SU-DHL-6 (cell line): ENCODE measurements around the gene BARD1.
"Not testable (repeated sequence)": the region's sequence is repeated elsewhere in the genome, so short reads cannot be mapped to it uniquely, and the experiment has no call there.

Experiments
- H2AFZ ChIP-seq: fragments of 200-600 bp; sonication (generic); 2 replicates; pipeline ENCODE4 v1.6.1; 2014; ENCODE audit warnings: low read depth, mild to moderate bottlenecking, moderate library complexity, mixed read lengths, antibody characterized with exemption, low read length; ENCODE audit not compliant: severe bottlenecking
- H3F3A ChIP-seq: fragments of 200-600 bp; shearing (Covaris generic); 2 replicates; pipeline ENCODE4 v1.6.0; 2016; ENCODE audit warnings: antibody characterized with exemption, mild to moderate bottlenecking; ENCODE audit not compliant: insufficient read depth
- H3K27ac ChIP-seq: fragments of 200-600 bp; sonication (generic); 2 replicates; pipeline ENCODE4 v1.5.1; 2016; ENCODE audit warnings: low read depth, mild to moderate bottlenecking, low read length, moderate library complexity, mixed read lengths
- H3K27me3 ChIP-seq: fragments of 200-600 bp; sonication (generic), shearing (Covaris generic); 2 replicates; pipeline ENCODE4 v1.6.0; 2014; ENCODE audit warnings: mild to moderate bottlenecking, low read length
- H3K36me3 ChIP-seq: fragments of 200-600 bp; sonication (generic); 2 replicates; pipeline ENCODE4 v1.6.1; 2014; ENCODE audit warnings: mild to moderate bottlenecking, low read length, mixed read lengths
- H3K4me2 ChIP-seq: fragments of 300-600, 200-600 bp; shearing (Covaris generic), sonication (generic); 2 replicates; pipeline ENCODE4 v1.6.0; 2014; ENCODE audit warnings: low read length, low read depth, mild to moderate bottlenecking; ENCODE audit not compliant: poor library complexity, severe bottlenecking
- H3K4me3 ChIP-seq: fragments of 200-600 bp; sonication (generic); 2 replicates; pipeline ENCODE4 v1.5.1; 2014; ENCODE audit warnings: antibody characterized with exemption, low read length, mild to moderate bottlenecking, mixed read lengths; ENCODE audit not compliant: insufficient read depth, poor library complexity, severe bottlenecking
- H3K79me2 ChIP-seq: fragments of 200-600 bp; sonication (generic); 2 replicates; pipeline ENCODE4 v1.6.1; 2014; ENCODE audit warnings: mild to moderate bottlenecking, low read length, moderate library complexity; ENCODE audit not compliant: insufficient read depth
- H3K9ac ChIP-seq: fragments of 200-600 bp; sonication (generic); 2 replicates; pipeline ENCODE4 v1.7.0; 2014; ENCODE audit warnings: mild to moderate bottlenecking, low read length
- H3K9me2 ChIP-seq: fragments of 200-600 bp; sonication (generic); replicated peaks from 2 replicates; pipeline ENCODE4 v1.6.1; 2014; ENCODE audit warnings: low read length; ENCODE audit not compliant: insufficient read depth
- H3K9me3 ChIP-seq: fragments of 200-600 bp; sonication (generic); 2 replicates; pipeline ENCODE4 v1.6.1; 2014; ENCODE audit warnings: low read length, mixed read lengths; ENCODE audit not compliant: insufficient read depth
- H4K20me1 ChIP-seq: fragments of 200-600 bp; sonication (generic); 2 replicates; pipeline ENCODE4 v1.6.1; 2014; ENCODE audit warnings: low read depth, mild to moderate bottlenecking, antibody characterized with exemption, low read length, moderate library complexity, mixed read lengths
- EZH2phosphoT487 ChIP-seq: fragments of 200-600 bp; sonication (generic), shearing (Covaris generic); conservative IDR thresholded peaks from 2 replicates; pipeline ENCODE4 v1.6.1; 2018; ENCODE audit warnings: mild to moderate bottlenecking, antibody characterized with exemption, low read length, moderate library complexity, mixed read lengths
- TF ChIP-seq, protein P1 (sequence below): fragments of 200-600 bp; sonication (generic); IDR thresholded peaks from one replicate; pipeline ENCODE4 v1.5.1; 2017; ENCODE audit warnings: antibody characterized with exemption, mild to moderate bottlenecking, low read length, moderate library complexity; ENCODE audit not compliant: insufficient read depth, poor library complexity, severe bottlenecking

BARD1 gene

DNA sequence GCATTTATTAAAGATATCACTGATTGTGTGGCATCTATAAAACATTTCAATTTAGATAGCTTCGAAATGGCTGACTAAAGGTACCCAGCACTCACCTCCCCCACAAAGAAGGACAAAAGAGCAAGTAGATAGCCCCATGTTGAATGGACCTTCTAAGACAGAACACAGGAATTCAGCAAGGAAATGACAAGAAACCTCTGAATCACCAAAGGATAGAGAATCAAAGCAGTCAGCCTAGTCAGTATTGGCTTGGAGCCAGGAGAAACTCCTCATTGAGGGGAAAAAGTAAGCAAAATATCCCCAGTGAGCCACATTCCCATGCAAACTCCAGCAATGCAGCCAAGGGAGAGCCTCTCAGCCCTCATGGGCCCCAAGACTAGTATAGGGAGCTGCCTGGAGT lies 113.7 kb downstream of the BARD1 start:
- H3K9me2 ChIP-seq, result no peaks in the 10 kb centered on the region

DNA sequence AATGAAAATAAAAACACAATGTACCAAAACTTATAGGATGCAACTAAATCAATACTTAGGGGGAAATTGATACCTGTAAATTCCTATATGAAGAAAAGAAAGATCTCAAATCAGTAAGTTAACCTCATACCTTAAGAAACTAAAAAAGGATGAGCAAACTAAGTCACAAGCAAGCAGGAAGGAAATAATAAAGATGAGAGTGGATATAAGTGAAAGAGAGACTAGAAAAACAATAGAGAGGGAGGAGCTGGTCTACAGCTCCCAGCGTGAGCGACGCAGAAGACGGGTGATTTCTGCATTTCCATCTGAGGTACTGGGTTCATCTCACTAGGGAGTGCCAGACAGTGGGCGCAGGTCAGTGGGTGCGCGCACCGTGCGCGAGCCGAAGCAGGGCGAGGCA lies 125.9 kb downstream of the BARD1 start:
- H4K20me1 ChIP-seq, H3K4me2 ChIP-seq, H3K36me3 ChIP-seq, H2AFZ ChIP-seq, H3K9me3 ChIP-seq, H3K27ac ChIP-seq, H3K4me3 ChIP-seq, H3K27me3 ChIP-seq, H3F3A ChIP-seq, H3K79me2 ChIP-seq, H3K9ac ChIP-seq, H3K9me2 ChIP-seq: not testable (repeated sequence)

More for the DNA sequence above, 113.7 kb downstream of the BARD1 start:
- TF ChIP-seq, protein P1, sequence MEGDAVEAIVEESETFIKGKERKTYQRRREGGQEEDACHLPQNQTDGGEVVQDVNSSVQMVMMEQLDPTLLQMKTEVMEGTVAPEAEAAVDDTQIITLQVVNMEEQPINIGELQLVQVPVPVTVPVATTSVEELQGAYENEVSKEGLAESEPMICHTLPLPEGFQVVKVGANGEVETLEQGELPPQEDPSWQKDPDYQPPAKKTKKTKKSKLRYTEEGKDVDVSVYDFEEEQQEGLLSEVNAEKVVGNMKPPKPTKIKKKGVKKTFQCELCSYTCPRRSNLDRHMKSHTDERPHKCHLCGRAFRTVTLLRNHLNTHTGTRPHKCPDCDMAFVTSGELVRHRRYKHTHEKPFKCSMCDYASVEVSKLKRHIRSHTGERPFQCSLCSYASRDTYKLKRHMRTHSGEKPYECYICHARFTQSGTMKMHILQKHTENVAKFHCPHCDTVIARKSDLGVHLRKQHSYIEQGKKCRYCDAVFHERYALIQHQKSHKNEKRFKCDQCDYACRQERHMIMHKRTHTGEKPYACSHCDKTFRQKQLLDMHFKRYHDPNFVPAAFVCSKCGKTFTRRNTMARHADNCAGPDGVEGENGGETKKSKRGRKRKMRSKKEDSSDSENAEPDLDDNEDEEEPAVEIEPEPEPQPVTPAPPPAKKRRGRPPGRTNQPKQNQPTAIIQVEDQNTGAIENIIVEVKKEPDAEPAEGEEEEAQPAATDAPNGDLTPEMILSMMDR, result no peak
- TF ChIP-seq EZH2phosphoT487, result no peak
- no peaks in the 10 kb centered on the region for H3F3A ChIP-seq
- H3K4me3 ChIP-seq, result no peak overlapping the region
- no peak overlapping the region for H2AFZ ChIP-seq
- no peak overlapping the region for H3K9ac ChIP-seq
- no peak overlapping the region for H3K4me2 ChIP-seq
- H3K27me3 ChIP-seq, result no peaks in the 10 kb centered on the region
- H3K79me2 ChIP-seq, result no peaks in the 10 kb centered on the region
- no peaks in the 10 kb centered on the region for H3K9me3 ChIP-seq
- no peak overlapping the region for H3K27ac ChIP-seq
- H4K20me1 ChIP-seq, result no peaks in the 10 kb centered on the region
- H3K36me3 ChIP-seq, result no peaks in the 10 kb centered on the region

DNA sequence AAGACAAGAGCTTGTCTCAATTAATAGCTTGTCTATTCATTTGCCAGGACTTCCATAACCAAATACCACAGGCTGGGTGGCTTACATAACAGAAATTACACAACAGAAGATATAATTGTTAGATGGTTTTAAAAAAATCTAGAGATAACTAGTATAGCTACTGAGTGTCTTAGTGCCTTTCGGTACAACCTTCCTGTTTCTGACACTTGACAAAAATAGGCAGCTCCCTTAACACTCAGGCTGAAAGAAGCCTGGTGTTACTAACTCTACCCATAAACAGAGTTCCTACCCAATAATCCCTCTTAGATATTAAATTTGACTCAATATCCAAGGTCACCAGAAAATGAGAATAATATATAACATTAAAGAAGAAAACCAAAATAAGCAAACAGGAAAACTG lies 129.7 kb downstream of the BARD1 start:
- Histone ChIP-seq H3K79me2 (no peaks in the 10 kb centered on the region), H3K9me3 (no peaks in the 10 kb centered on the region), H3K4me3 (no peak overlapping the region), H3K4me2 (no peak overlapping the region), H3K9ac (no peak overlapping the region), H3K36me3 (no peaks in the 10 kb centered on the region), H3K27ac (no peak overlapping the region), H4K20me1 (no peaks in the 10 kb centered on the region), H3F3A (no peaks in the 10 kb centered on the region), H2AFZ (no peak overlapping the region), H3K9me2 (no peaks in the 10 kb centered on the region), H3K27me3 (no peaks in the 10 kb centered on the region)
- TF ChIP-seq EZH2phosphoT487, result no peak
- TF ChIP-seq, protein P1, result no peak

DNA sequence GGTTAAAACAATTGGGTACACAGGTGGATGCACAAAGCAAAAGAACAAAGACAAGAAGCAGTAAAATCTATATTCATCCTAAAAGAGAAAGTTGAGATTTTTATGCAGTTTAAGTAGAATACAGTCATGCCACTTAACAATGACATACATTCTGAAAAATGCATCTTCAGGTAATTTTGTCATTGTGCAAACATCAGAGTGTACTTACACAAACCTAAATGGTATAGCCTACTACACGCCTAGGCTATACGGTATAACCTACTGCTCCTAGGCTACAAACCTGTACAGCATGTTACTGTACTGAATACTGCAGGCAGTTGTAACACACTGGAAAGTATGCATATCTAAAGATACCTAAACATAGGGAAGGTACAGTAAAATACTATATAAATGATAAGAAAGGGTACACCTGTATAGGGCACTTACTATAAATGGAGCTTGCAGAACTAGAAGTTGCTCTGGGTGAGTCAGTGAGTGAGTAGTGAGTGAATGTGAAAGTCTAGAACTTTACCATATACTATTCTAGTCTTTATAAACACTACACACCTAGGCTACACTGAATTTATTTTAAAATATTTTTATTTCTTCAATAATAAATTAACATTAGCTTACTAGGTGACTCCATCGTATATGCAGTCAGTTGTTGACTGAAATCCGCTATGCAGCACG lies 132.9 kb downstream of the BARD1 start:
- no peak overlapping the region for H3K4me2 ChIP-seq
- no peaks in the 10 kb centered on the region for H3F3A ChIP-seq
- no peak overlapping the region for H3K9ac ChIP-seq
- TF ChIP-seq, protein P1, result no peak
- no peak for TF ChIP-seq EZH2phosphoT487
- H3K79me2 ChIP-seq, result no peaks in the 10 kb centered on the region
- H3K9me2 ChIP-seq, result no peaks in the 10 kb centered on the region
- no peaks in the 10 kb centered on the region for H3K9me3 ChIP-seq
- no peak overlapping the region for H2AFZ ChIP-seq
- no peaks in the 10 kb centered on the region for H3K27me3 ChIP-seq
- H4K20me1 ChIP-seq, result no peaks in the 10 kb centered on the region
- H3K36me3 ChIP-seq, result no peaks in the 10 kb centered on the region
- no peak overlapping the region for H3K4me3 ChIP-seq
- no peak overlapping the region for H3K27ac ChIP-seq
